ENCODE measurements around the gene CDKL1.
"Not testable (repeated sequence)": the region's sequence is repeated elsewhere in the genome, so short reads cannot be mapped to it uniquely, and the experiment has no call there.

Gene CDKL1

GRCh38 chr14:50388256-50388931 lies 8.3 kb downstream of the CDKL1 start:
- DNase-seq (ENCODE audit: low read depth in 4 of 4, low spot score in 1 of 4), result no peak

GRCh38 chr14:50387548-50387947 lies 9.1 kb downstream of the CDKL1 start:
- no peak for DNase-seq (ENCODE audit: low read depth in 4 of 4, low spot score in 1 of 4)

- no peak for DNase-seq (ENCODE audit: low read depth in 4 of 4, low spot score in 1 of 4)
Measured at GRCh38 chr14:50383618-50384225, 13.0 kb downstream of the CDKL1 start.

- no peak for DNase-seq (ENCODE audit: low read depth in 4 of 4, low spot score in 1 of 4)
Measured at GRCh38 chr14:50381823-50382287, 14.8 kb downstream of the CDKL1 start.

GRCh38 chr14:50381008-50381407 lies 15.7 kb downstream of the CDKL1 start:
- no peak for DNase-seq (ENCODE audit: low read depth in 4 of 4, low spot score in 1 of 4)

- DNase-seq (ENCODE audit: low read depth in 4 of 4, low spot score in 1 of 4), result no peak
Measured at GRCh38 chr14:50380455-50380854, 16.2 kb downstream of the CDKL1 start.

- DNase-seq (ENCODE audit: low read depth in 4 of 4, low spot score in 1 of 4), result no peak
Measured at GRCh38 chr14:50379563-50379962, 17.1 kb downstream of the CDKL1 start.

- no peak for DNase-seq (ENCODE audit: low read depth in 4 of 4, low spot score in 1 of 4)
Measured at GRCh38 chr14:50377550-50378085, 19.1 kb downstream of the CDKL1 start.

GRCh38 chr14:50375760-50376159 lies 20.9 kb downstream of the CDKL1 start:
- DNase-seq (ENCODE audit: low read depth in 4 of 4, low spot score in 1 of 4), result no peak

- DNase-seq (ENCODE audit: low read depth in 4 of 4, low spot score in 1 of 4), result no peak
Measured at GRCh38 chr14:50373959-50374358, 22.7 kb downstream of the CDKL1 start.

GRCh38 chr14:50371546-50371945 lies 25.1 kb downstream of the CDKL1 start:
- no peak for DNase-seq (ENCODE audit: low read depth in 4 of 4, low spot score in 1 of 4)

GRCh38 chr14:50366589-50366988 lies 30.1 kb downstream of the CDKL1 start:
- no peak for DNase-seq (ENCODE audit: low read depth in 4 of 4, low spot score in 1 of 4)

- DNase-seq (ENCODE audit: low read depth in 4 of 4, low spot score in 1 of 4), result no peak
Measured at GRCh38 chr14:50366115-50366514, 30.6 kb downstream of the CDKL1 start.

GRCh38 chr14:50365572-50365971 lies 31.1 kb downstream of the CDKL1 start:
- DNase-seq (ENCODE audit: low read depth in 4 of 4, low spot score in 1 of 4), result not testable (repeated sequence)

- DNase-seq (ENCODE audit: low read depth in 4 of 4, low spot score in 1 of 4), result no peak
Measured at GRCh38 chr14:50364792-50365191, 31.9 kb downstream of the CDKL1 start.

- no peak for DNase-seq (ENCODE audit: low read depth in 4 of 4, low spot score in 1 of 4)
Measured at GRCh38 chr14:50363714-50364111, 33.0 kb downstream of the CDKL1 start.

- DNase-seq (ENCODE audit: low read depth in 4 of 4, low spot score in 1 of 4), result no peak
Measured at GRCh38 chr14:50362764-50363713, 33.6 kb downstream of the CDKL1 start.

GRCh38 chr14:50361473-50362403 lies 34.9 kb downstream of the CDKL1 start:
- DNase-seq (ENCODE audit: low read depth in 4 of 4, low spot score in 1 of 4), result not testable (repeated sequence)

GRCh38 chr14:50360851-50361250 lies 35.8 kb downstream of the CDKL1 start:
- DNase-seq (ENCODE audit: low read depth in 4 of 4, low spot score in 1 of 4), result no peak

- DNase-seq (ENCODE audit: low read depth in 4 of 4, low spot score in 1 of 4), result no peak
Measured at GRCh38 chr14:50360093-50360492, 36.6 kb downstream of the CDKL1 start.
